HG02981 (cell line): Measurements from ENCODE around the gene CCDC6.
"Not testable (repeated sequence)": the region's sequence is repeated elsewhere in the genome, so short reads cannot be mapped to it uniquely, and the experiment has no call there.

Source experiments
- ATAC-seq: cut with Tn5 transposase; IDR thresholded peaks from one replicate; pipeline ENCODE4 v1.9.1; 2021; ENCODE audit warnings: mild to moderate bottlenecking, moderate library complexity; ENCODE audit not compliant: unreplicated experiment

The CCDC6 gene

DNA sequence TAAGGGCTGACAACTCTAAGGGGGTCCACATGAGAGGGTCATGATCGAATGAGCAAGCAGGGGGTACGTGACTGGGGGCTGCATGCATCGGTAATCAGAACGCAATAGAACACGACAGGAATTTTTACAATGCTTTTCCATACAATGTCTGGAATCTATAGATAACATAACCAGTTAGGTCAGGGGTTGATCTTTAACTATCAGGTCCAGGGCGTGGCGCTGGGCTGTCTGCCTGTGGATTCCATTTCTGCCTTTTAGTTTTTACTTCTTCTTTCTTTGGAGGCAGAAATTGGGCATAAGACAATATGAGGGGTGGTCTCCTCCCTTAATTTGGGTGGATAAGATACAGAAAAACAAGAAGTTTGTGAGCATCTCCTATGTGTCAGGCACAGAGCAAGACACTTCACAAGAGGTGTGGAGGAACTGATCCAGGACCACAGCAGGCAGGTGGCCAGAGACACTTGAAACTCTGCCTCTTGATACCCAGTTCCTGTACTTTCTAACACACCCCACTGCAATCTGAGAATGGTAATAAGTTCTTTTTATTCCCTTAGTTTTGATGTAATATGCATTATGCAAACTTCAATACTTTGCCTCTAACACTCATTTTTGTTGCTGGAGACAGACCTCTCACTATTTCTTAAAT lies 135.1 kb downstream of the CCDC6 start:
- no peak for ATAC-seq

DNA sequence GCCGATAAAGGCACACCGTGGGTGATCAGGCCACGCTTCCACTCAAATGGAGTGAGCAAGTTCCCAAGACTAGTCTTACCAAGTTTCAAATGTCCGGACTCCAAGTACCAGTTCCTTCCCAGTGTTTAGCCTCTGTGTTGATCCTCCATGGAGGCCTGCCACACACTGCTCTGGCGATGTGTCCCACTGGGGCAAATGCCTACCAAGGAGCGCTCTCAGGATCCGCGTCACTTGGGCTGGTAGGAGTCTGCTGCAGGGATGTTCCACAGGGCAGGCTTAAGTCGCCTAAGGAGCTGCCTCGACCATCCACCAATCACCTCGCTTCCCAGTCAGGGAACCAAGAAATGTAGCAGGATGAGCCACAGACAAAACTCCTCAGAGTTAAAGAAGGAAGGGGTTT lies 135.7 kb downstream of the CCDC6 start:
- no peak for ATAC-seq

DNA sequence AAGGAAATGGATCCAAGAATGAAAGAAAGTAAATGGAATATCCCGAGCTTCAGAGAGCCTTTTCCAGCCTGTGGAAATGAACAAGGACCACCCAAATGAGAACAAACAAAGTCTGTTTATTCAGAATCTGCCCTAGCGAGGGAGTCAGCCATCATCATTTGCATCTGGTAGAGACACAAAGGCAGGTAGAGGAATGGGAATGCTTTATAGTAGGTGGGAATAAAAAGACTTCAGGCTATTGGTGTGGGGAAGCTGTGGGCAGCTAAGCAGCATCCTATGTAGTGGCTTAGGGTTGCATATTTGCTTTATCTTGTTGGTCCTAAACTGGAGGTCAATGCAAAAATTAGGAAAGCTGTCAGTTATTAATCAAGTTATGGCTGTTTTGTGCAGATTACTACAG lies 143.9 kb downstream of the CCDC6 start:
- no peak for ATAC-seq

DNA sequence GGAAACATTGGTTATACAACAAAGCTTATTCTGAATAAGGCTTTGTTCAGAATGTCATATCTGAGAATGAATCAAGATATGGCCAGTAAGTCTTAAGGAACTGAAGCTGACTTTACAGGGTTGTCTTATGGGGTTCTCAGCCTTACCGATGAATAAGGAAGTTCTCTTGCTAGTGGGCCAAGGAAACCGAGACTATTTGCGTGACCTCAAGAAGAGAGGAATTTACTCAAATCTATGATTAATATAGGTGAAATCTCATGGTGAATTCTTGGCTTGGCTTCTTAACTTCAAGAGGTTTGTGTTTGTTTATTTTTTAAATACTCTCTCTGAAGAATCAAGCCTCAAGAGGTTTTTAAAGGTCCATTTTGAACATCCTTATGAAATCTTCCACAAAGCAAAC lies 148.4 kb downstream of the CCDC6 start:
- ATAC-seq = no peak

DNA sequence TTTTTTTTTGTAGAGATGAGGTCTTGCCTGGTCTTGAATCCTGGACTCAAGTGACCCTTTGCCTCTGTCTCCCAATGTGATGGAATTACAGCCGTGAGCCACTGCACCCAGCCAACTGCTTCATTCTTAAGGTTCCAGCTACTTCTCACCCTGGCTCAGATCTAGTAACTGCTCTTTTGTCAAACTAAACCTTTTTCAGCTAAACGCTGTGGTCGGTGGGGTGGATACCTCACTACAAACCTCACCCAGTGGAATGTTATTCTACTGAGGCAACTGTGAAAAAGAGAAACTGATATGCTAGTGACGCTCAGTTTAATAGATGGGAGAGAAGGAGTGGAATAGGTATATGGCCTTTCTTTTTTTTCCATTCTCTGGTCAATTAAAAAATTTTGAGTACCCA lies 151.4 kb downstream of the CCDC6 start:
- ATAC-seq = no peak

DNA sequence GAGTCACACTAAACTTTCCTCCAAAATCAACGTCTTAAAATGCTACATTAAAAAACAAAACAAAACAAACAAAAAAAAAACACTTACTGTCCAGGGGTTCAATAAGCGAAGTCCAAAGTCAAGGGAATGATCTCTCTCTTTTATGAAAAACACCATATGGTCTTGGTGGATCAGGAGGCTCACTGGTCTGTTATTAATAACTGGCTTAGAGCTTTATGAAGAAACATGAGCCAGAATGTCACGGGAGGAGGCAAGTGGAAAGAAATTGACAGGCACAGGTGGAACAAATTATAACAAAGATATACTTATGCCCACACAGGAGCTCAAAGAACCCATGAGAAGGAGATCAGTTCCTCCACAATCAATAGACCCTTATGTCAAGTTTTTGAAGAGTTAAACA lies 153.1 kb downstream of the CCDC6 start, which contains the start of gene MRLN:
Gene MRLN (minus strand): TSS at position 189 of the 400 bp plus-strand sequence.
- no peak for ATAC-seq

DNA sequence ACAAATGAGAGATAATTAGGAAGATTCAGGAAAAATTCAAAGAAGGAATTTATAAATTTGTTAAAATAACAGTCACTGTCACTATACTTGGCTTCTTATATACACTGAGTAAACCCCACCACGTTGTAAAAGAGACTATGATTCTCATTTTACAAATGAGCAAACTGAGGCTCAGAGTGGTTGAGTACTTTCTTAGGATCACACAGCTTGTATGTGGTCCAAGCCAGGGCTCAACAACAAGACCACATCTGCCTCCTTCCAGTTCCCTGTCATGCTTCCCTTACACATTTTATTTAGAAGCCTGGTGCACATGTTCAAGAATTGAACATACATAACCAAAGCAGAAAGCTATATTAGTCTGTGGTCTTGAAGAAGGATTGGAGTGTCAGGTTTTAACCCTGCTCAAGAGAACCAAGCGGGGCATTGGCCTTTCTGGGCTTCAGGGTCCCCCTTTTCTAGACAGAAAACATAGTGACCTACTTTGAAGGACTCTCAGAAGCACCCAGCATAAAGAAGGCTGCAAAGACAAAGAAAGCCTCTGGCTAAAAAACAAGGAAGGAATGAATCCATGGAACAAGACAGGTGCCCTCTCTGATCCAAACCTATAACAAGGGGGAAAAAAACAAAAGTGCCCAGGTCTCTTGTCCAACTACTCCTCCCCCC lies 153.9 kb downstream of the CCDC6 start:
- ATAC-seq = no peak

DNA sequence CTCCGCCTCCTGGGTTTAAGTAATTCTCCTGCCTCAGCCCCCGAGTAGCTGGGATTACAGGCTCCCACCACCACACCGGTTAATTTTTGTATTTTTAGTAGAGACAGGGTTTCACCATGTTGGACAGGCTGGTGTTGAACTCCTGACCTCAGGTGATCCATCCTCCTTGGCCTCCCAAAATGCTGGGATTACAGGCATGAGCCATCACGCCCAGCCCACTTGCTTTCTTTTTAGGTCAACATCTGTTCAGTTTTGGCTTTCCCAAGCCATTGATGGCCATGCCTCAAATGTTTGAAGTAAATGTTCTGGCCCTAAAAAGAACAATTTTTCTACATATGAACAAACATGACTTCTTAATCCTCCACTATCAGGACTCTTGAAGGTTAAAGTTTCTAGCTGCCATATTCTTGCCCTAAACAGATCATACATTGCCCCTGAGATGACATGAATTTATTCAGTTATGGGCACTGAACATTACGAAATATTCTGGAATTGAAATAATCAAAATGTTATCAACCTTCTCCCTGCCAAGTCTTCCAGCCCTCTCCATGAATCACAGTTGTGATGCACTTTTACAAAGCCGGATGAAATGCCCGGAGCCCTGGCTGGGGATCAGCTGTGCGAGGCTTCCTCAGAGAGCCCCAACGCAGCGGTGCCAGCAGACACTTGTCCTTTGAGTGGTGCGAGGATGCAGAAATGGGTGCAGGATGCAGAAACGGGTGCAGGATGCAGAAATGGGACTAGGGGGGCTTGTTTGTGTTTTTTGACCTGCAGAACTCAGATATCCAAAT lies 156.0 kb downstream of the CCDC6 start:
- ATAC-seq = no peak

DNA sequence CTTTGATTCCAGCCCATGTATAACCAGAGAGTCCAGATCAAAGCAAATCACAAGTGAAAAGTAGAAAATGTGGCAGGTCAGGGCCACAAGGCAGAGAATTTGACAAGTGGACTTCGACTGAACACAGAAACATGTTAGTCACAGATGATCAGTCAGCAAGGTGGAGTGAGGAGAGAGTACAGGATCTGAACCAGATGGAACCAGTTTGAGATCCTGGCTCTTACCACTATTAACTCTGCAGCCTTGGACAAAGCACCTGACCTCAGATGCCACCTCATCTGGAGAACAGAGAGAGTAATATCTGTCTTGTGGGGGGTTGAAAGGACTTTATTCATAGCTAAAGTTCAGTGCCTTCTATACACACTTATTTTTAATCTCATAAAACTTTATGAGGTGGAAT lies 157.5 kb downstream of the CCDC6 start:
- no peak for ATAC-seq

DNA sequence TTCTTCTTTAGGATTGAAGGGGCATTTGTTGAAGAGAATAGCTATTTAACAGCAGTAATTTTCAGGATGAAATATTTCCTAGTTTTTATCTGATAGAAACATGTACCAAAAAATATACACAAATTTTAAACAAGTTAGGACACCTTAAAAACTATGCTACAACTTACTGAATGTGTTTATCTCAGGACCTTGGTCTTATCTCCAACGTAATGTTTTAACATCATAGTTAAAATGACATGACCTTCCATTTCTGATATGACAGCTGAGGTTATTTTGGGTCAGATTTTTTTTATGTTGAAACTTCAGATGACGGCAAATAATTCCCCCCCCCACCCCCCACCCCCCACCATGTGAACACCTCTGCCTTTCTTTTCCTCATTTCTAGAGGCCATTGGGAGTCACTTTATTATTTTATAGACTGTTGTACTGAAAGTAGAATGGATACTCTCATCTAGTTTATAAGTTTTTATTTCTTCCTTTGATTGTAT lies 161.1 kb downstream of the CCDC6 start:
- no peak for ATAC-seq

DNA sequence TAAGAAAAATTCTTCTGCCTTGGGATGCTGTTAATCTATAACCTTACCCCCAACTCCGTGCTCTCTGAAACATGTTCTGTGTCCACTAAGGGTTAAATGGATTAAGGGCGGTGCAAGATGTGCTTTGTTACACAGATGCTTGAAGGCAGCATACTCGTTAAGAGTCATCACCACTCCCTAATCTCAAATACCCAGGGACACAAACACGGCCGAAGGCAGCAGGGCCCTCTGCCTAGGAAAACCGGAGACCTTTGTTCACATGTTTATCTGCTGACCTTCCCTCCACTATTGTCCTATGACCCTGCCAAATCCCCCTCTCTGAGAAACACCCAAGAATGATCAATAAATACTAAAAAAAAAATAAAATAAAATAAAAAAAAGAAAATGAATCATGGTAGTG lies 161.6 kb downstream of the CCDC6 start:
- ATAC-seq = not testable (repeated sequence)

DNA sequence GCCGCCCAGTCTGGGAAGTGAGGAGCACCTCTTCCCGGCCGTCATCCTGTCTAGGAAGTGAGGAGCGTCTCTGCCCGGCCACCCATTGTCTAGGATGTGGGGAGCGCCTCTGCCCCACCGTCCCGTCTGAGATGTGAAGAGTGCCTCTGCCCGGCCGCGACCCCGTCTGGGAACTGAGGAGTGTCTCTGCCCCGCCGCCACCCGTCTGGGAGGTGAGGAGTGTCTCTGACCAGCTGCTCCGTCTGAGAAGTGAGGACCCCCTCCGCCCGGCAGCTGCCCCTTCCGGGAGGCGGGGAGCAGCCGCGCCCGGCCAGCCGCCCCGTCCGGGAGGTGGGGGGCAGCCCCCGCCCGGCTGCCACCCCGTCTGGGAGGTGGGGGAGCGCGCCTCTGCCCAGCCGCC lies 162.2 kb downstream of the CCDC6 start:
- ATAC-seq = not testable (repeated sequence)

DNA sequence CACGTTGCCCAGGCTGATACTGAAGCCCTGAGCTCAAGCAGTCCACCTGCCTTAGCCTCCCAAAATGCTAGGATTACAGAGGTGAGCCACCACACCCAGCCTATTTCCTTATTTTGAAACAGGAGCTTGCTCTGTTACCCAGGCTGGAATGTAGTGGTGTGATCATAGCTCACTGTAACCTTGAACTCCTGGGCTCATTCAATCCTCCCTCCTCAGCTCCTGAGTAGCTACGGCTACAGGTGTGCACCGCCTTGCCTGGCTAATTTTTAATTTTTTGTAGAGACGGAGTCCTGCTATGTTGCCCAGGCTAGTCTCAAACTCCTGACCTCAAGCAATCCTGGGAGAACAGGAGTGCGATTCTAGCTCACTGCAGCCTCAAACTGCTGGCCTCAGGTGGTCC lies 164.8 kb downstream of the CCDC6 start:
- ATAC-seq = no peak

DNA sequence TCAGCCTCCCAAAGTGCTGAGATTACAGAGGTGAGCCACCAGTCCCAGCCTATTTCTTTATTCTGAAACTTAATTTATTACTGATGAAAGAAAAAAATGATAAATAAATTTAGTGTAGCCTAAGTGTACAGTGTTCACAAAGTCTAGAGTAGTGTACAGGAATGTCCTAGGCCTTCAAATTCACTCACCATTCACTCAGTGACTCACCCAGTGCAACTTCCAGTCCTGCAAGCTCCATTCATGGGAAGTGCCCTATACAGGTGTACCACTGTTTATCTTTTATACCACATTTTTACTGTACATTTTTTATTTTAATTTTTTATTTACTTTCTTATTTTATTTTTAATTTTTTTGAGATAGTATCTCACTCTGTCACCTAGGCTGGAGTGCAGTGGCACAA lies 165.3 kb downstream of the CCDC6 start:
- ATAC-seq = no peak
